ENCODE results near the gene CENATAC. TPM values are rescaled to one million over a fixed set of nuclear protein-coding genes. Genes with fewer than 3 reads are reported as not detected.

Gene CENATAC
- total RNA-seq, 2 experiments from 2014 or later = 47.7 to 60.6 TPM

GRCh38 chr11:118996926-118997626, 862 bp upstream of the CENATAC start:
- TF ChIP-seq EZH2phosphoT487 (IDR thresholded peaks at IDR 0.05; ENCODE audit: borderline replicate concordance, low read depth, low read length) = no peak
- TF ChIP-seq CTCF (conservative IDR thresholded peaks at IDR 0.05; ENCODE audit: low read length) = peak; percentile 65
- intact Hi-C loops (cut with micrococcal nuclease; ENCODE audit: unreplicated experiment) = no loop called here
- BruUV-seq (replicated peaks) = TSS peak; percentile 81
- Histone ChIP-seq H4K20me1 (ENCODE audit: insufficient read depth, low read length) (no peaks in the 10 kb centered on the region), H2AFZ (ENCODE audit: low read length) (peak overlapping the region; percentile 48), H3K79me2 (ENCODE audit: insufficient read depth, low read depth, low read length) (peaks cover 33% of the 10 kb centered on the region; the same call in 1 of the 2 replicates), H3K36me3 (ENCODE audit: insufficient read depth, low read length) (peaks cover 37% of the 10 kb centered on the region), H3K4me2 (ENCODE audit: low read length) (peak overlapping the region; percentile 90), H3K27ac (ENCODE audit: low read depth, low read length, poor library complexity, severe bottlenecking) (peak overlapping the region; percentile 50), H3K4me1 (ENCODE audit: insufficient read depth, low read length, poor library complexity, severe bottlenecking) (peaks cover 19% of the 10 kb centered on the region), H3K9me2 (ENCODE audit: insufficient read depth, low read length) (no peaks in the 10 kb centered on the region), H3K4me3 (ENCODE audit: low read depth, low read length, poor library complexity, severe bottlenecking) (peak overlapping the region; percentile 88), H3K9me3 (ENCODE audit: low read length) (no peaks in the 10 kb centered on the region)
- CTCF ChIA-PET (ENCODE audit: unreplicated experiment) = interaction anchor here (0.6 to 0.8 kb wide), 4 partner anchors 12 to 105 kb away, joined by 3 to 4 read pairs (median 3); no protein-coding TSS in a partner anchor
- POLR2A ChIA-PET = interaction anchor here (0.6 to 1.7 kb wide), 11 partner anchors 18 to 779 kb away, joined by 3 to 12 read pairs (median 3); partner anchors contain the start of genes HYOU1, RPS25, TRAPPC4 and VPS11
- peak; percentile 69 for DNase-seq (ENCODE audit: low spot score)

- H3K4me3 ChIP-seq (ENCODE audit: low read depth, low read length, poor library complexity, severe bottlenecking) = peak overlapping the region; percentile 88
- peaks cover 19% of the 10 kb centered on the region for H3K4me1 ChIP-seq (ENCODE audit: insufficient read depth, low read length, poor library complexity, severe bottlenecking)
- H2AFZ ChIP-seq (ENCODE audit: low read length) = peak overlapping the region; percentile 41; the same call in 1 of the 2 replicates
- TF ChIP-seq CTCF (conservative IDR thresholded peaks at IDR 0.05; ENCODE audit: low read length) (no peak), EZH2phosphoT487 (IDR thresholded peaks at IDR 0.05; ENCODE audit: borderline replicate concordance, low read depth, low read length) (no peak)
- no peak for DNase-seq (ENCODE audit: low spot score)
- ChIA-PET CTCF (ENCODE audit: unreplicated experiment) (no interaction called here), POLR2A (interaction anchor here (0.6 to 1.4 kb wide), 5 partner anchors 17 to 460 kb away, joined by 3 to 10 read pairs (median 4); partner anchors contain the start of genes HYOU1, RPS25 and VPS11)
- peaks cover 33% of the 10 kb centered on the region; the same call in 1 of the 2 replicates for H3K79me2 ChIP-seq (ENCODE audit: insufficient read depth, low read depth, low read length)
- intact Hi-C loops (cut with micrococcal nuclease; ENCODE audit: unreplicated experiment) = loop anchor here (1.0 kb wide), 1 partner anchor 20 kb away; the partner anchor contains the start of genes RPS25 and TRAPPC4
- H3K9me3 ChIP-seq (ENCODE audit: low read length) = no peaks in the 10 kb centered on the region
- no peaks in the 10 kb centered on the region for H3K9me2 ChIP-seq (ENCODE audit: insufficient read depth, low read length)
- no peaks in the 10 kb centered on the region for H4K20me1 ChIP-seq (ENCODE audit: insufficient read depth, low read length)
- no TSS peak for BruUV-seq (replicated peaks)
- peaks cover 50% of the 10 kb centered on the region for H3K36me3 ChIP-seq (ENCODE audit: insufficient read depth, low read length)
- peak overlapping the region; percentile 90 for H3K4me2 ChIP-seq (ENCODE audit: low read length)
- peak overlapping the region; percentile 19 for H3K27ac ChIP-seq (ENCODE audit: low read depth, low read length, poor library complexity, severe bottlenecking)
Measured at GRCh38 chr11:118998388-118998717, 415 bp downstream of the CENATAC start.
